NCI-H510A treated with DMSO at 0.1 percent for 48 hours (cell line): ENCODE results near the gene FUT8.
A peak's percentile ranks its signal among the peaks of the same experiment; 100 is the strongest.

Experiments used
- DNase-seq: peaks from one replicate; lab custom pipeline; 2025; lab: John Stamatoyannopoulos, UW

FUT8 gene

GRCh38 chr14:65412032-65412846 is at the start of gene FUT8:
FUT8 (plus strand) TSS chr14:65412730; CDS start chr14:65561564, 148,834 bp downstream.
- peak; percentile 95 for DNase-seq

- no peak for DNase-seq
Measured at GRCh38 chr14:65366802-65367565, 45.5 kb upstream of the FUT8 start.

- no peak for DNase-seq
Measured at GRCh38 chr14:65369560-65369959, 43.0 kb upstream of the FUT8 start.

GRCh38 chr14:65370801-65371248 is 41.7 kb upstream of the FUT8 start:
- no peak for DNase-seq

GRCh38 chr14:65371784-65372183 is 40.7 kb upstream of the FUT8 start:
- no peak for DNase-seq

GRCh38 chr14:65373016-65373670 is 39.4 kb upstream of the FUT8 start:
- DNase-seq = peak; percentile 50

- no peak for DNase-seq
Measured at GRCh38 chr14:65373671-65374039, 38.9 kb upstream of the FUT8 start.

GRCh38 chr14:65377576-65377975 is 35.0 kb upstream of the FUT8 start:
- DNase-seq = no peak

- DNase-seq = no peak
Measured at GRCh38 chr14:65382586-65382985, 29.9 kb upstream of the FUT8 start.

- DNase-seq = no peak
Measured at GRCh38 chr14:65387171-65387570, 25.4 kb upstream of the FUT8 start.

GRCh38 chr14:65387628-65388027 is 24.9 kb upstream of the FUT8 start:
- no peak for DNase-seq

GRCh38 chr14:65392296-65392695 is 20.2 kb upstream of the FUT8 start:
- DNase-seq = no peak

- no peak for DNase-seq
Measured at GRCh38 chr14:65396082-65396910, 16.2 kb upstream of the FUT8 start.

- DNase-seq = no peak
Measured at GRCh38 chr14:65403231-65403630, 9.3 kb upstream of the FUT8 start.

GRCh38 chr14:65408113-65408512 is 4.4 kb upstream of the FUT8 start:
- DNase-seq = no peak

GRCh38 chr14:65410640-65411039 is 1.9 kb upstream of the FUT8 start:
- DNase-seq = no peak

GRCh38 chr14:65411656-65412031 is 886 bp upstream of the FUT8 start:
- DNase-seq = peak; percentile 82

- peak; percentile 40 for DNase-seq
Measured at GRCh38 chr14:65412856-65413738, 567 bp downstream of the FUT8 start.

GRCh38 chr14:65413739-65414045 is 1.2 kb downstream of the FUT8 start:
- no peak for DNase-seq

GRCh38 chr14:65414961-65415589 is 2.5 kb downstream of the FUT8 start:
- peak; percentile 32 for DNase-seq

- DNase-seq = no peak
Measured at GRCh38 chr14:65415613-65416012, 3.1 kb downstream of the FUT8 start.
